GM18526 (cell line): Measurements from ENCODE around the gene RGS6.

Experiments
- POLR2A ChIP-seq: IDR thresholded peaks from 3 replicates; pipeline ENCODE4 v1.6.1; 2011; ENCODE audit not compliant: insufficient read length; ENCODE audit errors: extremely low read depth

The RGS6 gene

GRCh38 chr14:72500234-72500838, 568.1 kb downstream of the RGS6 start:
- no peak for TF ChIP-seq POLR2A

GRCh38 chr14:72501439-72501838, 569.2 kb downstream of the RGS6 start:
- TF ChIP-seq POLR2A: no peak

GRCh38 chr14:72503271-72503670, 571.0 kb downstream of the RGS6 start:
- TF ChIP-seq POLR2A: no peak

GRCh38 chr14:72503696-72504368, 571.6 kb downstream of the RGS6 start:
- TF ChIP-seq POLR2A: no peak

- TF ChIP-seq POLR2A: no peak
Observed at GRCh38 chr14:72510566-72510965, 578.3 kb downstream of the RGS6 start.

- no peak for TF ChIP-seq POLR2A
Observed at GRCh38 chr14:72512281-72512680, 580.1 kb downstream of the RGS6 start.

- no peak for TF ChIP-seq POLR2A
Observed at GRCh38 chr14:72512925-72513324, 580.7 kb downstream of the RGS6 start.

- no peak for TF ChIP-seq POLR2A
Observed at GRCh38 chr14:72513346-72513745, 581.1 kb downstream of the RGS6 start.

- no peak for TF ChIP-seq POLR2A
Observed at GRCh38 chr14:72513965-72514659, 581.9 kb downstream of the RGS6 start.

GRCh38 chr14:72514660-72515025, 582.4 kb downstream of the RGS6 start:
- TF ChIP-seq POLR2A: no peak

- no peak for TF ChIP-seq POLR2A
Observed at GRCh38 chr14:72515779-72516770, 583.8 kb downstream of the RGS6 start.

- no peak for TF ChIP-seq POLR2A
Observed at GRCh38 chr14:72516936-72517700, 584.9 kb downstream of the RGS6 start.

- no peak for TF ChIP-seq POLR2A
Observed at GRCh38 chr14:72517736-72518135, 585.5 kb downstream of the RGS6 start.

- TF ChIP-seq POLR2A: no peak
Observed at GRCh38 chr14:72518809-72519377, 586.7 kb downstream of the RGS6 start.
